Measurements from ENCODE around the gene CCDC12.
A peak's percentile ranks its signal among the peaks of the same experiment; 100 is the strongest.

Gene CCDC12

DNA sequence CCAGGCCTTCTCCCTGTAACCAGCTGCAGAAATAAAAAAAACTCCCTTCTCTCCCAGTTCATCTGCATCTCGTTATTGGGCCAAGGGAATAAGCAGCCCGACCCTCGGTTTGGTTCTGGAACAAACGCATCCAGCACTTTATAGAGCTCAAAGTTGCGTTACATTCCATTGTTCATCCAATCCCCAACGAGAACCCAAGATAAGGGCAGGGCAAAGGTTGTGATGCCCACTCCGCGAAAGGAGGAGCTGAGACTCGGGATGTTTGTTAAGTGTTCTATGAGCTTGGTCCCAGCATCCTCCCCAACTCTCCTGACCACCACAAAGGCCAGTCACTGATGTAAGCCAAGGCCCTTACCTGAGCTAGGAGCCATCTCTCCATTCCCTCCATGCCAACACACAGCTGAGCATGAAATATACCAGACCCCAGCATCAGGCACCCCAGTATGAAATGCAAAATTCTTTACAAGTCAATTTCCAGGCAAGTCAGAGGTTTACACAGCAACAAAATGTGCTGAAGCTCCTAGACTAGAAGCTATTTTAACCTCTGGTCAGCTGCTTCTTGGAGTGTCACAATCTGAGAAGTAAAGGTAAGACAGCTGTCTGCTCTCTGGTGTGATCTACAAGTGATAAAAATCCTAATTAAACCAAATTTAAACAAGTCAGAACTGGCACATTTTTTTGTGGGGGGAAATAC, 17.9 kb downstream of the CCDC12 start:
- Histone ChIP-seq H3K9me3 (no peaks in the 10 kb centered on the region), H3K4me3 (ENCODE audit: low read depth in 1 of 2, low read length in 1 of 2) (no peak overlapping the region), H3K4me1 (ENCODE audit: control insufficient read depth in 1 of 2, insufficient read depth in 1 of 2, low read depth in 1 of 2, low read length in 1 of 2) (peaks cover 79% of the 10 kb centered on the region in 2 experiments), H3K27me3 (no peaks in the 10 kb centered on the region), H3K36me3 (no peaks in the 10 kb centered on the region), H3K27ac (peak overlapping the region; percentile 61)
- no peak for TF ChIP-seq CTCF (IDR thresholded peaks at IDR 0.05)

DNA sequence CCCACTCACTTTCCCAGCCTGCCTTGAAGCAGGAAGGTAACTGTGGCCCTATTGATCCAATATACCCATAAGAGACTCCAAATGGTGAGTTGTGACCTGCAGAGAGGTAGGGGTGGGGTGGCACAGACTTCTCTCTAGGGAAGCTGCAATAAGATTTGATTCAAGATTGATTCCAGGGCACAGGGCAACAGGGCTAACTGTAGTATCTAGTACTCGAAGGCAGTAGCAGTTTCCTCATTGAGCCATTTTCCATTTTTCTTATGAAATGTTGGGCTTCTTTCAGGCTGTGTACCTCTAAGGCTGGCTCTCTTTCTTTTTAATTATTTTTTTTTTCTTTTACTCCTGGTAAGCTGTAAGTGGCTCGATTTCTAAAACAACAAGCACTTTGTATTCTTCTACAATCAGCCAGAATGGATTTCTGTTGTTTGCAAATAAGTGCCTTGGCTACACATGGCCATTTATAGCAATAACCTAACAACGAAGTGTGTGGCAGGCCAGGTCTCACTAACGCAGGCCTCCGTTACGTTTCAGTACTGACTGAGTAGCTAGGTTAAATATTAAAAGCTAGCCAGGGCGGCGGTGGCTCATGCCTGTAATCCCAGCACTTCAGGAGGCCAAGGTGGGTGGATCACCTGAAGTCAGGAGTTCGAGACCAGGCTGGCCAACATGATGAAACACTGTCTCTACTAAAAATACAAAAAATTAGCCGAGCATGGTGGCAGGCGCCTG, 19.3 kb downstream of the CCDC12 start:
- no peak overlapping the region for H3K4me3 ChIP-seq (ENCODE audit: low read depth in 1 of 2, low read length in 1 of 2)
- H3K36me3 ChIP-seq: no peaks in the 10 kb centered on the region
- H3K27me3 ChIP-seq: no peaks in the 10 kb centered on the region
- TF ChIP-seq CTCF (IDR thresholded peaks at IDR 0.05): no peak
- peaks cover 86 to 87% of the 10 kb centered on the region in 2 experiments for H3K4me1 ChIP-seq (ENCODE audit: control insufficient read depth in 1 of 2, insufficient read depth in 1 of 2, low read depth in 1 of 2, low read length in 1 of 2)
- H3K27ac ChIP-seq: peak overlapping the region; percentile 28
- no peaks in the 10 kb centered on the region for H3K9me3 ChIP-seq

DNA sequence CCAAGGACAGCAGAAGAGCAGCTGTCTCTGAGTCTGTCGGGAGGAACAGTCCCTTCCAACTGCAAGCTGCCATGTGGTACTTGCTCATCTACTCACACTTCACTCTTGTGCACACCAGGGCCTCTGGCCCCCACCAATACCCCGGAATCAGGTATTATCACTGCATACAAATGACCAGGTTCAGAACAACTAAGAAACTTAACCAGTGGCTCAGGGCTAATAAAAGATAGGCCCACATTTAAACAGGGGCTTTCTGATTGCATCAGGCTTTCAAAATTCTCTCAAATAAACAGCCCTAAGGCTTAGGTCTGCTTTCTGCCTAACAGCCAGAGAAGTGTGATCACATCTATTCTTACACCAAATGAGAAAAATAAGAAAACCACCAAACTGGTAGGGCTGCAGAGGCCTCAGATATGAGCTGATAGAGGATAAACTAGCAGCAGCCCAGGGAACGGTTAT, 20.7 kb downstream of the CCDC12 start:
- Histone ChIP-seq H3K27me3 (no peaks in the 10 kb centered on the region), H3K9me3 (no peaks in the 10 kb centered on the region), H3K27ac (peak overlapping the region; percentile 82), H3K4me1 (ENCODE audit: control insufficient read depth in 1 of 2, insufficient read depth in 1 of 2, low read depth in 1 of 2, low read length in 1 of 2) (peaks cover 89 to 91% of the 10 kb centered on the region in 2 experiments), H3K4me3 (ENCODE audit: low read depth in 1 of 2, low read length in 1 of 2) (no peak overlapping the region), H3K36me3 (no peaks in the 10 kb centered on the region)
- TF ChIP-seq CTCF (IDR thresholded peaks at IDR 0.05): no peak

GRCh38 chr3:46955157-46955556, 21.4 kb downstream of the CCDC12 start:
- no peak for TF ChIP-seq CTCF (IDR thresholded peaks at IDR 0.05)
- Histone ChIP-seq H3K4me3 (ENCODE audit: low read depth in 1 of 2, low read length in 1 of 2) (no peak overlapping the region), H3K9me3 (no peaks in the 10 kb centered on the region), H3K4me1 (ENCODE audit: control insufficient read depth in 1 of 2, insufficient read depth in 1 of 2, low read depth in 1 of 2, low read length in 1 of 2) (peaks cover 90 to 91% of the 10 kb centered on the region in 2 experiments), H3K27me3 (no peaks in the 10 kb centered on the region), H3K36me3 (no peaks in the 10 kb centered on the region), H3K27ac (peak overlapping the region; percentile 82)

GRCh38 chr3:46954178-46954577, 22.4 kb downstream of the CCDC12 start:
- Histone ChIP-seq H3K4me1 (ENCODE audit: control insufficient read depth in 1 of 2, insufficient read depth in 1 of 2, low read depth in 1 of 2, low read length in 1 of 2) (peaks cover 90 to 91% of the 10 kb centered on the region in 2 experiments), H3K4me3 (ENCODE audit: low read depth in 1 of 2, low read length in 1 of 2) (peak overlapping the region; percentile 28 to 38), H3K27me3 (no peaks in the 10 kb centered on the region), H3K27ac (peak overlapping the region; percentile 82), H3K36me3 (no peaks in the 10 kb centered on the region), H3K9me3 (no peaks in the 10 kb centered on the region)
- no peak for TF ChIP-seq CTCF (IDR thresholded peaks at IDR 0.05)
